T-helper 2 cell treated with Interferon-gamma antibody and Interleukin-4, amounts not matched to agents 100 ng/mL and 5 ng/mL, for 36 hours (primary cell): ENCODE data around the gene ROR1. TPM values are rescaled to one million over a fixed set of nuclear protein-coding genes. Genes with fewer than 3 reads are reported as not detected.

Experiments used
- intact Hi-C: fragments of 100-400 bp; cut with micrococcal nuclease; formaldehyde crosslinking; loops from one replicate; pipeline ENCODE4 v1.15.1; 2023
- total RNA-seq: library from RNA; stranded (reverse); gene quantifications from 2 replicates; pipeline ENCODE4 v1.2.3, GENCODE V29; 2022

The ROR1 gene
- total RNA-seq, 1 donor from 2014 or later, result not detected

GRCh38 chr1:63880958-63881576, 107.2 kb downstream of the ROR1 start:
- intact Hi-C loops, result no loop called here

GRCh38 chr1:63882048-63882704, 108.4 kb downstream of the ROR1 start:
- intact Hi-C loops, result no loop called here

DNA sequence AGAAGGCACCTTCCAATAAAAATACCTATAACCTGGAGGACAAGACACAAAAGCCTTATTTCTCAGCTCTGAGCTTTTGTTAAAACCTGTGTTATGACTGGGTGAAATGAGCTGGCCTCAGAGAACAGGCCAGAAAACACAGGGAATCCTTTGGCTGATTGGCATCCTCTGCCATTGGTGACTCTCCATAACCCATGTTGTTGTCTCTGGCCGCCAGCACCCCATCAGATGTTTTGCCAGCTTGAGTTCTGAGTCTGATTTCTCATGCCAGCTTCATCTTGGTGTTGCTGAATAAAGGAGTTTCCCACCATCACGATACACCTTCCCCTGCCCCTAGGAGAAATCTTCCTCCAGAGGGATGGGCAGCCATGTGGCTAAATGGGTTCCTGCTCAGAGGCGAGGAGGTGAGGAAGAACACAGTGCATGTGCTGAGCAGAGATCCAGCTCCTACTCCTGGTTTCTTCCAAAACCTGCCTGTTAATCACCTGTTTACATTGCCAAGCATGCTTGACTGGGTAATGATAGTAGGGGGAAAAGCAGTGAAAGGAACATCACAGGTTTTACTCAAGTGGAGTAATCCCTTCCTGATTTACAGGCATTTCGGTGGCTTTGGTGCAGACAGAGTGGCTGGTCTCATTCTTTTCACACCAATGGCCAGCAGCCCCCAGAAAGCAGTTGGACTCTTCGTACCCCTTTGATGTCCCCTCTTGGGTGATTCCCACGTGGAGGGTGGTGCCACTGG, 109.8 kb downstream of the ROR1 start:
- intact Hi-C loops, result no loop called here

GRCh38 chr1:63884486-63884885, 110.7 kb downstream of the ROR1 start:
- intact Hi-C loops, result no loop called here

DNA sequence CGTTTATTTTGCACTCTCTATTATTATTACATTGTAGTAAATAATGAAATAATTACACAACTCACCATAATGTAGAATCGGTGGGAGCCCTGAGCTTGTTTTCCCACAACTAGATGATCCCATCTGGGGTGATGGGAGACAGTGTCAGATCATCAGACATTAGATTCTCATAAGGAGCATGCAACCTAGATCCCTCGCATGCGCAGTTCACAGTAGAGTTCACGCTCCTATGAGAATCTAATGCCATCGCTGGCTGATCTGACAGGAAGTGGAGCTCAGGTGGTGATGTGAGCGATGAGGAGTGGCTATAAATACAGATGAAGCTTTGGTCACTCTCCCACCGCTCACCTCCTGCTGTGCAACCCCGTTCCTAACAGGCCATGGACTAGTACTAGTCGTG, 112.1 kb downstream of the ROR1 start:
- intact Hi-C loops, result no loop called here

DNA sequence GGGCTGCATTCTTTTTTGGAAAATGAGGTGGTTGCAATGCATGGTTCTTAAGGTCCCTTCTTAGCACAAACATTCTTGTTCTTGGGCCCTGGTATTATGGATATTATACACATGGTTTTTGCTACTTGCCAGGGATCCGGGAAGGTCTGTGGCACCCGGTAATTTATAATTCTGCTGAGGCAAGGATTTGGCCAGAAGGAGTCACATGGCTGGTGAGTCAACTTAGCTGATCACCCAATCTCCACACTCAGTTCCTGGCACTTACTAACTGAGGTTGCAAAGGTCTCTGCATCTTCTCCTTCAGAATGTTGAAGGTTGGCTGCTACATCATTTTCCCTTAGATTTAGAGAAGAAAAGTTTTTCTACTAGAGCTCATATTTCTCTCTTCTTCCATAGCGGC, 112.5 kb downstream of the ROR1 start:
- intact Hi-C loops, result no loop called here

GRCh38 chr1:63887809-63888208, 114.0 kb downstream of the ROR1 start:
- intact Hi-C loops, result no loop called here

DNA sequence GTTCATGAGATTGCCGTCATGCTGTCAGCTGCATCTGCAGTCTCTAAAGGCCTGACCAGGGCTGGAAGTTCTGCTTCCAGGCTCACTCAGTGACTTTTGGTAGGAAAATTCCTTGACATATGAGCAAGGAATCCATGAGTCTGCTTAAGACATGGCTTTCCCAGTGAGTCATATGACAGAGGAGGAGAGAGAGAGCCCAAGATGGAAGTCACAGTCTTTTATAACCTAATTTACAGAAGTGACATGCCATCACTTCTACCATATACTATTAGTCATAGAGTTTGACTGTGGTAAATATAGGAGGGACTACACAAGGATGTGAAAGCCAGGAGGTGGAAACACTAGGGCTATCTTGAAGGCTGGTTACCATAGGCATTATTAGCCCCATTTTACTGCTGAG, 115.2 kb downstream of the ROR1 start:
- intact Hi-C loops, result no loop called here

DNA sequence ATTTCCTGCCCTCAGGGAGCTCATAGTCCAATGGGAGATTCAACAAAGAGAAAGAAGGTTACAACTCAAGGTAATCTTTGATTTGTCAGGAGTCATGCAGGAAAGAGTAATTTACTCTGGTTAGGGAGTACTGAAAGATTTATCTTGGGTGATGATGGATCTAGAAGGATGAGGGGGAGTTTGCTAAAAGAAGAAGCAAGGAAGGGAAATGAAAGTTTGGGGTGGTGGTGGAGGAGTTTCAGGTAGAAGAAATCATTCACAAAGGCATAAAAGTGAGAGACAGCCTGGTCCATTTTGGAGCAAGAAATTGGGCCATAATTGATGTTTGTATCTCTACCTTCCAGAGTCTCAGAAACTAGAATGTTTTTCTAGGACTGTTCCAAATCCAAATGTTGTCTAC, 116.7 kb downstream of the ROR1 start:
- intact Hi-C loops, result no loop called here

DNA sequence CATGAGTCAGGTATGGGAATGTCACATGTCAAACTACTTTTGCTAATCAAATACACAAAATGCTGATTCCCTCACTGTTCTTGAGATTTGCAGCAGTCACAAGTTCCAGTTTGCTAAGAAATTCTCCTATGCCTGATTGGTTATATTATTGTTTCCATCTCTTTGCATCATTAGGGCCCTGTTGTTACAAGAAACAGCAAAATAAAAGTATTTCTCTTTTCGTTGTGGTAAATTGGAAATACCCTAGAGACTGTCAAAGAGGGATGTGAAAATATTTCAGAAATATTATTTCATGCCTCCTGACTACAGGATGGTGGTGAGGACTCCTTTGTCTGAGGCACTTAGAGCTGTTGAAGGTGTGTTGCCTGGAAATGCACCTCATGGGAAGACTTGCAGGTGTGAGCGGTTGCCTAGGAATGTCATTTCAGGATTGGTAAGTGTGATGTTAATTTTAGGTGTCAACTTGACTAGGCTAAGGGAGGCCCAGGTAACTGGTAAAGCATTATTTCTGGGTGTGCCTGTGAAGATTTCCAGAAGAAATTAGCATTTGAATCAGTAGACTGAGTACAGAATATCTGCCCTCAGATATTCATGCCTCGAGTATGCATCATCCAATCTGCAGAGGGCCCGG, 117.4 kb downstream of the ROR1 start:
- intact Hi-C loops, result no loop called here

DNA sequence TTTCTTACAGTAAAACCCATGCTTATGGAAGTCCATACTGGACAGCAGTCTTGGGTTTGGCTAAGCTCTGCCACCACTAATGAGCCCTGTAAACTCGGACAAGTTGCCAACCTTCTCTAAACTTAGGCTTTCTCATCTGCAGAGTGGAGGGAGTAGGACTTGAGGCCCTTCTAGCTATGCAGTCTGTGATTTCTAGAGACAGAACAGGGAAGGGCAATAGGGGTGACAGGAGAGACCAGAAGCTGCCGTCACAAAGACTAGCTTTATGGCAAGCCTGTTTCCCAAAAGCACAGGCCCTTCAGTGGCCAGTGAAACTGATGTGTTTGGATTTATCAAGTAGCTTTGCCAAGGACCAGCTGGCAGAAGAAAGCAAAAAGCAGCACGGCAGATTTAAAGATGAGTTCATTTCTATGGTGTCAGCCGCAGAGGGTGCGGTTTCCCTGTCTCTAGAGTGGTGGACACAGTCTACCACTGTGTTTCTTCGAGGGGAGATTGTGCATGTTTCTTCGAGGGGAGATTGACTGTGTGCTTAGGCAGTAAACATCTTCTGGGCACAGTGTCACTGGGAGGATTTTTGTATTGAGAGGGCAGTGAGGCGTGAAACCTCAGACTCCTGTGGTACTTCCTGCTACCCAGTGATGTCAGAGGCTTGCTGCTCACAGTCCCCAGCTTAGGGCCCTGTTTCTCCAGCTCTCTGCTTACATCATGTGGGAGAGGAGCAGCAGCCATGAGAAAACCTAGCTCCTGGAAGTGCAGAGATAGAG, 119.0 kb downstream of the ROR1 start:
- intact Hi-C loops, result no loop called here

GRCh38 chr1:63893976-63894375, 120.2 kb downstream of the ROR1 start:
- intact Hi-C loops, result no loop called here

- intact Hi-C loops, result no loop called here
These were observed 120.9 kb downstream of the ROR1 start for GRCh38 chr1:63894627-63895265.

- intact Hi-C loops, result no loop called here
These were observed 122.9 kb downstream of the ROR1 start for GRCh38 chr1:63896755-63897154.

GRCh38 chr1:63898428-63899196, 124.8 kb downstream of the ROR1 start:
- intact Hi-C loops, result no loop called here

GRCh38 chr1:63901094-63901493, 127.3 kb downstream of the ROR1 start:
- intact Hi-C loops, result no loop called here

DNA sequence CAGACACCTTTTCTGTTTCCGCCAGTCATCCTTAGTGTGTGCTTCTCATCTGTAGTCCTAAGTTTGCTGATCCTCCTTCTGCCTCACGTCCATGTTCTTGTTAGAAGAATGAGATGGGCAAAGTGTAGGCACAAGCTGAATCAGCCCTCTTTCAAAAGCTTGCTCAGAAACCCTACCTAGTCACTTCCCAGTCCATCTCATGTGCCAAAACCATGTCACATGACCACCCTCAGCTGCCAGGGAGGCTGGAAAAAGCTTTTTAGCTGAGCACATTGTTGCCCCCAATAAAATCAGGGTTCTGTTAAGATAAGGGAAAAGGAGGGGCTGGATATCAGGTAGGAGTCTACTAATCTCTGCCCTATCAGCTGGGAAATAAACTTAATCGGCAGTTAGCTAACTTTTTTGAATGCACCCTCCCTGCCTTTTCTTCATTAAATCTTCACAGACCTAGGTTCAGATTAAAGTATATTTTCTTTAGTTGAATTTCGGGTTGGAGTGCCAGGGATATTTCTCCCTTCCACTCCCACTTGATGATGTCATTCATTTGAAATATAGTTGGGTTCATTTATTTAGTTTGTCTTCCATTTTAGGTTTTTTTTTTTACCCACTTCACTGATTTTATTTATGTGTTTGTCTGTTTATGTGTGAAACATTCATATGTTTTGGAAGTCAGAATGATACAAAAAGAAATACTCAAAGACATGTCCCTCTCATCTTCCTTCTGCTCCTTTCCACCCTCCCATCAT, 129.2 kb downstream of the ROR1 start:
- intact Hi-C loops, result no loop called here

GRCh38 chr1:63903947-63904610, 130.3 kb downstream of the ROR1 start:
- intact Hi-C loops, result no loop called here

DNA sequence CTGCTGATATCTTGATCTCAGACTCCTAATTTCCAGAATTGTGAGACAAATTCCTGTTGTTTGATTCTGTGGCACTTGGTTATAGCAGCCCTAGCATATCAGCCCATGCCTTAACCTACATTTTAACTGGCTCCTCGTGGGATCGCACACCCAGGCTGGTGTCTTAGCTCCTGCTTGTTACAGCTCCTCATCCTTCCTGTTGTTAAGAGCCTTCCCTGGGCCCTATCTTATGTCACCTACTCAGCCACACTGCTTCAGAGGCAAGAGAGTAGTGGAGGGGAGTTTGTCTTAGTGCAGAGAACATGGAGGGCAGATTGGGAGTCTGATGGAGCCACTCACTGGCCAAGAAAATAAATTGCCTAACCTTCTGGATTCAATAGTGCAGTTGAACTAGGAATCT, 131.0 kb downstream of the ROR1 start:
- intact Hi-C loops, result no loop called here
